K562 (cell line): ENCODE measurements around the gene TRIO. TPM values are rescaled to one million over a fixed set of nuclear protein-coding genes. Genes with fewer than 3 reads are reported as not detected.

Source experiments
- ATAC-seq: fragments of 200-7000 bp; cut with Tn5 transposase; 3 replicates; pipeline ENCODE4 v1.9.1; 2020; ENCODE audit warnings: moderate library complexity
- BruUV-seq: library from RNA; stranded (reverse); fragments of 400-500 nt; replicated peaks from 2 replicates; lab custom pipeline; 2021; lab: Mats Ljungman, UMichigan
- CTCF ChIA-PET: fragments of 300-600 bp; formaldehyde crosslinking; extraction: SDS; loops from one replicate; lab custom pipeline; 2021; ENCODE audit warnings: low intra/inter-chr PET ratio; lab: Yijun Ruan, JAX
- POLR2A ChIA-PET: fragments of 300-600, 350-650 bp; sonication (Branson Sonifier 250); formaldehyde crosslinking; extraction: SDS; loops from one replicate; lab custom pipeline; 2021; ENCODE audit warnings: antibody characterized with exemption, inconsistent platforms; lab: Yijun Ruan, JAX
- DNase-seq, 4 experiments: peaks; one replicate each; pipeline versions ENCODE4 v3.0.0 to v3.0.0-alpha.2; 2011 to 2018; ENCODE audit warnings: low spot score in 3 of 4, mixed read lengths in 3 of 4; ENCODE audit errors: extremely low read depth in 1 of 4
- FAIRE-seq: peaks from 2 replicates; lab custom pipeline; 2011; peaks lifted over from hg19 to GRCh38; lab: Jason Lieb, UNC
- H2AFZ ChIP-seq: 2 replicates; pipeline ENCODE4 v1.6.0; 2011; ENCODE audit warnings: low read depth, low read length, control low read depth, inconsistent platforms
- H3K27ac ChIP-seq: fragments of 200-600 bp; 3 replicates; pipeline ENCODE4 v1.8.0; 2011; ENCODE audit warnings: low read depth, mild to moderate bottlenecking, control low read depth, inconsistent platforms, low read length, moderate library complexity, mixed read lengths; ENCODE audit errors: extremely low read depth
- H3K27me3 ChIP-seq, 2 experiments: fragments of 300-600 bp in 1 of 2; 2 replicates in 1 of 2; 3 replicates in 1 of 2; pipeline versions ENCODE4 v1.6.0 to v1.8.0; 2011; ENCODE audit warnings: inconsistent platforms in 2 of 2, low read length in 2 of 2, mild to moderate bottlenecking in 1 of 2, mixed read lengths in 1 of 2, moderate library complexity in 1 of 2; ENCODE audit not compliant: control insufficient read depth in 2 of 2, insufficient read depth in 2 of 2
- H3K36me3 ChIP-seq: fragments of 300-600 bp; 3 replicates; pipeline ENCODE4 v1.8.0; 2011; ENCODE audit warnings: mild to moderate bottlenecking, low read length, inconsistent platforms; ENCODE audit not compliant: control insufficient read depth, insufficient read depth
- H3K4me1 ChIP-seq, 2 experiments: fragments of 200-600 bp in 1 of 2; replicated peaks in 1 of 2; 2 replicates in 1 of 2; 3 replicates in 1 of 2; pipeline versions ENCODE4 v1.5.1 to v1.8.0; 2011; ENCODE audit warnings: inconsistent platforms in 2 of 2, low read length in 2 of 2, mild to moderate bottlenecking in 1 of 2, mixed read lengths in 1 of 2, moderate library complexity in 1 of 2; ENCODE audit not compliant: control insufficient read depth in 2 of 2, insufficient read depth in 2 of 2
- H3K4me2 ChIP-seq: 2 replicates; pipeline ENCODE4 v1.6.1; 2011; ENCODE audit warnings: low read length, control low read depth, inconsistent platforms, mixed read lengths; ENCODE audit not compliant: insufficient read depth
- H3K4me3 ChIP-seq: fragments of 200-600 bp; sonication (generic), shearing (Covaris generic); 2 replicates; pipeline ENCODE4 v1.5.1; 2016; ENCODE audit warnings: control low read depth, inconsistent platforms
- H3K79me2 ChIP-seq: fragments of 200-600 bp; 3 replicates; pipeline ENCODE4 v1.8.0; 2011; ENCODE audit warnings: low read length, inconsistent platforms; ENCODE audit not compliant: control insufficient read depth, insufficient read depth
- H3K9ac ChIP-seq, 2 experiments: 2 replicates each; pipeline versions ENCODE4 v1.6.0 to v1.6.1; 2011; ENCODE audit warnings: low read depth in 2 of 2, low read length in 2 of 2, control low read depth in 1 of 2, inconsistent platforms in 1 of 2, mild to moderate bottlenecking in 1 of 2, mixed read lengths in 1 of 2; ENCODE audit not compliant: insufficient read depth in 1 of 2
- H3K9me1 ChIP-seq: one replicate; pipeline ENCODE4 v1.6.0; 2011; ENCODE audit warnings: inconsistent platforms, mild to moderate bottlenecking, low read length, moderate library complexity; ENCODE audit not compliant: control insufficient read depth, insufficient read depth
- H3K9me3 ChIP-seq: replicated peaks from 2 replicates; pipeline ENCODE4 v1.5.1; 2011; ENCODE audit warnings: low read depth, low read length, inconsistent platforms; ENCODE audit not compliant: control insufficient read depth, insufficient read depth
- H4K20me1 ChIP-seq: replicated peaks from 2 replicates; pipeline ENCODE4 v1.6.1; 2011; ENCODE audit warnings: low read length, inconsistent platforms, mixed read lengths; ENCODE audit not compliant: control insufficient read depth, insufficient read depth
- BMI1 ChIP-seq: fragments of 150-350 bp; IDR thresholded peaks from 2 replicates; pipeline ENCODE4 v1.6.1; 2014; ENCODE audit warnings: low read length
- ETV1 ChIP-seq: fragments of 450-650 bp; conservative IDR thresholded peaks from 2 replicates; pipeline ENCODE4 v1.6.1; 2016; ENCODE audit warnings: missing genetic modification characterization, control low read depth, low read depth, missing compliant biosample characterization
- FOXJ3 ChIP-seq: sonication (generic); formaldehyde crosslinking; IDR thresholded peaks from 2 replicates; pipeline ENCODE4 v1.4.0; 2020; ENCODE audit warnings: mild to moderate bottlenecking, missing genetic modification reagents
- GABPB1 ChIP-seq: sonication (generic); formaldehyde crosslinking; IDR thresholded peaks from 2 replicates; pipeline ENCODE4 v1.8.0; 2022; ENCODE audit warnings: mild to moderate bottlenecking, missing genetic modification reagents
- IRF2 ChIP-seq: sonication (generic); formaldehyde crosslinking; IDR thresholded peaks from 2 replicates; pipeline ENCODE4 v1.8.1; 2022; ENCODE audit warnings: mild to moderate bottlenecking, missing genetic modification reagents
- KLF16 ChIP-seq: IDR thresholded peaks from 2 replicates; pipeline ENCODE4 v1.6.1; 2016; ENCODE audit warnings: antibody characterized with exemption
- NCOA1 ChIP-seq: fragments of 450-650 bp; IDR thresholded peaks from 2 replicates; pipeline ENCODE4 v1.6.1; 2016; ENCODE audit warnings: low read depth
- NCOA4 ChIP-seq: fragments of 450-650 bp; IDR thresholded peaks from 2 replicates; pipeline ENCODE4 v1.6.1; 2018; ENCODE audit warnings: mild to moderate bottlenecking; ENCODE audit not compliant: partially characterized antibody
- NELFE ChIP-seq: IDR thresholded peaks from 2 replicates; pipeline ENCODE4 v1.6.1; 2011; ENCODE audit warnings: mild to moderate bottlenecking; ENCODE audit not compliant: insufficient read depth, insufficient read length
- NFE2 ChIP-seq: IDR thresholded peaks from 2 replicates; pipeline ENCODE4 v1.6.1; 2014; ENCODE audit warnings: antibody characterized with exemption, low read depth
- SPI1 ChIP-seq: IDR thresholded peaks from 2 replicates; pipeline ENCODE4 v1.6.1; 2011; ENCODE audit warnings: low read depth, low read length, control low read depth, borderline replicate concordance
- TEAD4 ChIP-seq, 2 experiments: sonication (generic) in 1 of 2; formaldehyde crosslinking in 1 of 2; IDR thresholded peaks; 2 replicates each; pipeline versions ENCODE4 v1.6.1 to v1.8.0; 2012 to 2022; ENCODE audit warnings: borderline replicate concordance in 1 of 2, inconsistent platforms in 1 of 2, low read length in 1 of 2, mild to moderate bottlenecking in 1 of 2, missing genetic modification reagents in 1 of 2
- TRIM24 ChIP-seq, 2 experiments: fragments of 450-650 bp; IDR thresholded peaks; 2 replicates each; pipeline ENCODE4 v1.6.1; 2016
- ZKSCAN3 ChIP-seq: fragments of 250-450 bp; sonication (Bioruptor Pico); IDR thresholded peaks from 2 replicates; pipeline ENCODE4 v1.4.0; 2020
- ZNF551 ChIP-seq: fragments of 250-450 bp; sonication (Bioruptor Pico); IDR thresholded peaks from 2 replicates; pipeline ENCODE4 v1.5.0; 2021; ENCODE audit warnings: mild to moderate bottlenecking, moderate library complexity
- WGBS: fragments of 100-300 bp; shearing (Covaris generic); methylation state at CpG from one replicate; pipeline ENCODE4 v1.1.6; 2016; ENCODE audit warnings: low coverage, mixed read lengths; ENCODE audit not compliant: insufficient coverage; ENCODE audit errors: missing lambda C conversion rate; 5-methylcytosine and 5-hydroxymethylcytosine counted together
- in situ Hi-C: fragments of 300-500 bp; cut with MboI; formaldehyde crosslinking; loops from 4 replicates; pipeline ENCODE4 v1.15.0; 2018; ENCODE audit warnings: inconsistent platforms, mixed read lengths
- intact Hi-C: fragments of 100-400 bp; cut with micrococcal nuclease; formaldehyde crosslinking; loops from 2 replicates; pipeline ENCODE4 v1.14.2; 2022
- polyA plus RNA-seq, 8 experiments: library from polyadenylated mRNA; depleted of rRNA in 4 of 8; stranded (reverse) in 5 of 8; unstranded in 3 of 8; fragments of >200 nt; fragmentation: Nextera tagmentation in 2 of 8; fragmentation: Illumina TruSeq in 1 of 8; extraction: Ambion mirVana in 2 of 8; extraction: Trizol in 1 of 8; gene quantifications; 2 replicates each; pipeline versions ENCODE4 v1.2.1 to v1.2.3, GENCODE V29; 2011 to 2014; ENCODE audit warnings: inconsistent platforms in 1 of 8, missing spikeins in 1 of 8
- total RNA-seq, 7 experiments: library from RNA; depleted of rRNA in 6 of 7; stranded (reverse); fragments of >200 nt in 6 of 7; fragmentation: Illumina TruSeq in 2 of 7; extraction: Trizol in 2 of 7; gene quantifications; 2 replicates each; pipeline versions ENCODE4 v1.2.1 to v1.2.3, GENCODE V29; 2011 to 2021; ENCODE audit warnings: low replicate concordance in 1 of 7

TRIO gene
- total and polyA plus RNA-seq, 9 of the 15 experiments (the other 6 are each of a cell fraction or from before 2014, with no cell fraction given): 0.24 to 5.0 (median 1.1) TPM

DNA sequence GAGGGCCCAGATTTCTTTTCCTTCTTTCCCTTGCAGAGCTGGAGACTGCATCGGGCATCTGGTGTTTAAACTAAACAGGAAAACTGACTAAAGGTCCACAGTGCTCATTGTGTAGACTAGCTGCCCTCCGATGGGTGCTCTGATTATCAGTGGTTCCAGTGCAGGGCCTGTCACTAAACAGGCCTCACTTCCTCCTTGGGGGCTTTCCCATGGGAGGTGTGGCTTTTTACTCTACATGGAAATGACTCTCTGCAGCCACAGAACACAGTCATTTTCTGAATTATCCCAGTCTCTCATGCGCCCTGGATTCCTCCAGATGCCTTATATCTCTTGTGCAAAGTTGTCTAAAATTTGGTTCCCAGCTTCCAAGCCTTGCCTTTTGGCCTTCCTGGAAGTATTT, 199.2 kb downstream of the TRIO start:
- no peaks in the 10 kb centered on the region for H3K36me3 ChIP-seq
- CTCF ChIA-PET: no interaction called here
- H3K4me2 ChIP-seq: no peak overlapping the region
- H3K4me1 ChIP-seq: no peaks in the 10 kb centered on the region
- in situ Hi-C loops: no loop called here
- H3K9me3 ChIP-seq: no peaks in the 10 kb centered on the region
- WGBS: 0% methylated on average over 3 of the region's 3 CpGs
- intact Hi-C loops: no loop called here
- H3K79me2 ChIP-seq: no peaks in the 10 kb centered on the region
- ATAC-seq (no peak), FAIRE-seq (no peak), DNase-seq (no peak)
- TF ChIP-seq TEAD4 (IDR thresholded peaks at IDR 0.05; ENCODE audit: low read length) (no peak), TEAD4 (CRISPR knock-in tag; IDR thresholded peaks at IDR 0.05; ENCODE audit: borderline replicate concordance) (no peak), ETV1 (no peak), SPI1 (0 out of 2 replicates have a peak, but pooled peaks have one; percentile 10)
- H3K9me1 ChIP-seq: no peaks in the 10 kb centered on the region
- no peak overlapping the region for H2AFZ ChIP-seq
- H3K27ac ChIP-seq: no peak overlapping the region
- no TSS peak for BruUV-seq
- peaks cover 3 to 30% of the 10 kb centered on the region in 2 experiments; a peak in 3 of 5 replicates for H3K27me3 ChIP-seq
- POLR2A ChIA-PET: no interaction called here
- H3K9ac ChIP-seq: no peak overlapping the region
- no peaks in the 10 kb centered on the region; the same call in 1 of the 2 replicates for H4K20me1 ChIP-seq
- H3K4me3 ChIP-seq: no peak overlapping the region

DNA sequence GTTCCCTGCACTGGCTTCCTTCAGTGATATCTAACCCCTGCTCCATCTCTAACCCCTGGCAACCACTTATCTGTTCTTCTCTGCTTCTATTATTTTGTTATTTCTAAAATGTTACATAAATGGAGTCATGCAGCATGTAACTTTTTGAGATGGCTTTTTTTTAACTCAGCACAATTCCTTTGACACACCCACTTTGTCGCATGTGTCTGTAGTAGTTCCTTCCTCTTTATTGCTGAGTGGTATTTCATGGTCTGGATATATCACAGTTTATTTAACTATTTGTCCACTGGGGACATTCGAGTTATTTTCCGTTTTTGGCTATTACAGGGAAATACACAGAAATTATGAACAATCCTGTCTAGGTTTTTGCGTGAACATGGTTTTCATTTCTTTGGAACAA, 200.2 kb downstream of the TRIO start:
- H3K4me3 ChIP-seq: no peak overlapping the region
- H3K27ac ChIP-seq: no peak overlapping the region
- TF ChIP-seq ZNF551 (CRISPR knock-in tag): no peak
- TF ChIP-seq GABPB1 (CRISPR knock-in tag): no peak
- TF ChIP-seq ZKSCAN3 (CRISPR knock-in tag): no peak
- TF ChIP-seq BMI1: no peak
- TF ChIP-seq IRF2 (CRISPR knock-in tag): no peak
- TF ChIP-seq NCOA4: no peak
- no peak for TF ChIP-seq NCOA1
- TF ChIP-seq NFE2: no peak
- no peak for TF ChIP-seq FOXJ3
- TF ChIP-seq NELFE: no peak
- no peak for TF ChIP-seq TRIM24 (IDR thresholded peaks at IDR 0.05)
- TF ChIP-seq KLF16: no peak
- CTCF ChIA-PET: interaction anchor here (0.6 kb wide), 1 partner anchor 22 kb away, joined by 4 read pairs; no protein-coding TSS in a partner anchor
- ATAC-seq (no peak), FAIRE-seq (no peak), DNase-seq (no peak)
- H3K9me1 ChIP-seq: no peaks in the 10 kb centered on the region
- H2AFZ ChIP-seq: no peak overlapping the region
- no peaks in the 10 kb centered on the region for H3K79me2 ChIP-seq
- no peaks in the 10 kb centered on the region for H3K36me3 ChIP-seq
- 6% methylated on average over 4 of the region's 4 CpGs for WGBS
- in situ Hi-C loops (no loop called here), intact Hi-C loops (no loop called here)
- BruUV-seq: no TSS peak
- H3K9ac ChIP-seq: no peak overlapping the region
- peaks cover 0 to 19% of the 10 kb centered on the region in 2 experiments; a peak in 2 of 5 replicates for H3K27me3 ChIP-seq
- H4K20me1 ChIP-seq: no peaks in the 10 kb centered on the region; the same call in 1 of the 2 replicates
- POLR2A ChIA-PET: no interaction called here
- H3K4me1 ChIP-seq: no peaks in the 10 kb centered on the region
- no peak overlapping the region for H3K4me2 ChIP-seq
- no peaks in the 10 kb centered on the region for H3K9me3 ChIP-seq
